Thyroid gland (tissue), 4 donors: ENCODE results near the gene AHRR.
"Not testable (repeated sequence)": the region's sequence is repeated elsewhere in the genome, so short reads cannot be mapped to it uniquely, and the experiment has no call there.

Source experiments
- CTCF ChIP-seq, 6 experiments: fragments of 200-600 bp in 3 of 6; fragments of 450-650 bp in 3 of 6; sonication (generic) in 3 of 6; IDR thresholded peaks; one replicate each; pipeline ENCODE4 v1.5.1; 2016 to 2019; ENCODE audit warnings: antibody characterized with exemption in 6 of 6, mild to moderate bottlenecking in 2 of 6, inconsistent platforms in 1 of 6, moderate library complexity in 1 of 6
- POLR2A ChIP-seq, 2 donors: fragments of 450-650 bp; IDR thresholded peaks; one replicate each; pipeline ENCODE4 v1.6.1; 2017; ENCODE audit warnings: antibody characterized with exemption in 2 of 2, mild to moderate bottlenecking in 2 of 2, moderate library complexity in 1 of 2

GRCh38 chr5:271828-272167, 49.7 kb upstream of the AHRR start:
- not testable (repeated sequence) for TF ChIP-seq CTCF, POLR2A (IDR thresholded peaks at IDR 0.05)
